ENCODE data around the gene PERM1.

- TF ChIP-seq CTCF (IDR thresholded peaks at IDR 0.05; ENCODE audit: low read depth, low read length, poor library complexity, severe bottlenecking) = no peak
- TF ChIP-seq EZH2phosphoT487 (IDR thresholded peaks at IDR 0.05; ENCODE audit: borderline replicate concordance, low read length) = no peak
Observed at GRCh38 chr1:947958-948357, 33.9 kb downstream of the PERM1 start.

Measured in DOHH2 (cell line).